Posterior vena cava (tissue), 2 donors: ENCODE measurements around the gene CCDC187. TPM values are rescaled to one million over a fixed set of nuclear protein-coding genes. Genes with fewer than 3 reads are reported as not detected.

Experiments
- DNase-seq: peaks from one replicate; pipeline ENCODE4 v3.0.0-alpha.2; 2020; ENCODE audit warnings: low spot score
- intact Hi-C, 2 donors: fragments of 100-400 bp; cut with DNase I; formaldehyde crosslinking; loops; one replicate each; pipeline versions ENCODE4 v1.14.1 to v1.14.2; 2022 to 2023
- total RNA-seq, 2 donors: library from RNA; stranded (reverse); fragmentation: NEBNext Ultra II Directional; extraction: Animal tissue kit (Norgen Biotek cat#: 25700); gene quantifications; one replicate each; pipeline ENCODE4 v1.2.1, GENCODE V29; 2021
- donor health status: DM: yes; HTN: yes; CAD: no.
- donor health status: DM: yes; HTN: yes; CAD: no.

Gene CCDC187
- total RNA-seq, 2 donors from 2014 or later: not detected

- DNase-seq: no peak
- intact Hi-C loops: no loop called here
These were observed 39.9 kb downstream of the CCDC187 start for GRCh38 chr9:136264031-136264430.

GRCh38 chr9:136262671-136263178, 41.2 kb downstream of the CCDC187 start:
- intact Hi-C loops: no loop called here
- no peak for DNase-seq

GRCh38 chr9:136261686-136262430, 42.0 kb downstream of the CCDC187 start:
- intact Hi-C loops: no loop called here
- DNase-seq: no peak

GRCh38 chr9:136260936-136261472, 42.9 kb downstream of the CCDC187 start:
- intact Hi-C loops: no loop called here
- DNase-seq: no peak

- no peak for DNase-seq
- intact Hi-C loops: no loop called here
These were observed 43.4 kb downstream of the CCDC187 start for GRCh38 chr9:136260521-136260920.

GRCh38 chr9:136259836-136260235, 44.1 kb downstream of the CCDC187 start:
- DNase-seq: no peak
- intact Hi-C loops: no loop called here

GRCh38 chr9:136259517-136259813, 44.4 kb downstream of the CCDC187 start:
- intact Hi-C loops: no loop called here
- DNase-seq: no peak

- DNase-seq: no peak
- intact Hi-C loops: no loop called here
These were observed 44.9 kb downstream of the CCDC187 start for GRCh38 chr9:136258786-136259516.

GRCh38 chr9:136258299-136258625, 45.6 kb downstream of the CCDC187 start:
- intact Hi-C loops: no loop called here
- DNase-seq: no peak

- no peak for DNase-seq
These were observed 46.3 kb downstream of the CCDC187 start for GRCh38 chr9:136257381-136258298.

GRCh38 chr9:136255896-136256890, 47.7 kb downstream of the CCDC187 start:
- no peak for DNase-seq
- intact Hi-C loops: no loop called here

More at GRCh38 chr9:136257381-136258298, 46.3 kb downstream of the CCDC187 start:
- intact Hi-C loops: no loop called here

- no peak for DNase-seq
These were observed 48.7 kb downstream of the CCDC187 start for GRCh38 chr9:136255166-136255538.

GRCh38 chr9:136254381-136255165, 49.3 kb downstream of the CCDC187 start:
- DNase-seq: no peak
- intact Hi-C loops: no loop called here

More at GRCh38 chr9:136255166-136255538, 48.7 kb downstream of the CCDC187 start:
- intact Hi-C loops: no loop called here

GRCh38 chr9:136253246-136254130, 50.4 kb downstream of the CCDC187 start:
- DNase-seq: no peak
- intact Hi-C loops: no loop called here

- DNase-seq: no peak
- intact Hi-C loops: no loop called here
These were observed 51.0 kb downstream of the CCDC187 start for GRCh38 chr9:136252846-136253245.

- intact Hi-C loops: no loop called here
- DNase-seq: no peak
These were observed 51.6 kb downstream of the CCDC187 start for GRCh38 chr9:136252281-136252680.
